Measurements from ENCODE around the gene CC2D2A. TPM values are rescaled to one million over a fixed set of nuclear protein-coding genes. Genes with fewer than 3 reads are reported as not detected.

Gene CC2D2A
- total RNA-seq, 1 experiment from 2014 or later, result 13.0 TPM

GRCh38 chr4:15489551-15489950 is 19.9 kb downstream of the CC2D2A start:
- Histone ChIP-seq H3K9me2 (ENCODE audit: insufficient read depth) (no peaks in the 10 kb centered on the region), H3K79me2 (ENCODE audit: insufficient read depth, low read length) (no peaks in the 10 kb centered on the region), H3K9ac (ENCODE audit: low read length) (no peak overlapping the region), H2AFZ (ENCODE audit: low read depth, low read length, poor library complexity, severe bottlenecking) (no peak overlapping the region), H3K4me3 (replicated peaks in 1 of 2; ENCODE audit: low read depth in 1 of 2, low read length in 2 of 2) (no peak overlapping the region), H3K27me3 (ENCODE audit: insufficient read depth, low read length) (no peaks in the 10 kb centered on the region), H4K20me1 (ENCODE audit: insufficient read depth) (no peaks in the 10 kb centered on the region), H3K27ac (ENCODE audit: low read depth, low read length) (no peak overlapping the region), H3K4me1 (ENCODE audit: control insufficient read depth in 1 of 2, insufficient read depth in 2 of 2, low read length in 2 of 2) (no peaks in the 10 kb centered on the region), H3K36me3 (ENCODE audit: control insufficient read depth in 1 of 2, insufficient read depth in 2 of 2, low read length in 2 of 2) (0 out of 4 replicates have a peak, but pooled peaks cover 0 to 3% of the 10 kb centered on the region in 2 experiments), H3K9me3 (ENCODE audit: control insufficient read depth in 1 of 2, insufficient read depth in 1 of 2, low read depth in 1 of 2, low read length in 2 of 2) (no peaks in the 10 kb centered on the region), H3K4me2 (ENCODE audit: low read length) (no peak overlapping the region)
- ChIA-PET RAD21 (ENCODE audit: low non-redundant PET in 1 of 2, low total read pairs in 2 of 2, uncharacterized antibody in 2 of 2, unreplicated experiment in 2 of 2) (no interaction called here), CTCF (no interaction called here), POLR2A (no interaction called here)
- BruUV-seq (replicated peaks), result no TSS peak
- ATAC-seq (no peak), DNase-seq (ENCODE audit: low read depth, low spot score) (no peak)
- intact Hi-C loops (cut with micrococcal nuclease), result no loop called here
- no peak for TF ChIP-seq CTCF (IDR thresholded peaks at IDR 0.05 in 2 of 3, conservative IDR thresholded peaks at IDR 0.05 in 1 of 3; ENCODE audit: borderline replicate concordance in 1 of 3, insufficient read depth in 1 of 3, low read depth in 2 of 3, low read length in 2 of 3)
- no peak for TF ChIP-seq EGR1 (IDR thresholded peaks at IDR 0.05; ENCODE audit: low read depth)
- no peak for TF ChIP-seq POLR2AphosphoS5 (IDR thresholded peaks at IDR 0.05; ENCODE audit: low read depth, low read length)
- TF ChIP-seq RAD21 (IDR thresholded peaks at IDR 0.05; ENCODE audit: low read depth), result no peak
- TF ChIP-seq POLR2A (IDR thresholded peaks at IDR 0.05; ENCODE audit: borderline replicate concordance, extremely low read depth, insufficient read depth, insufficient read length), result no peak
- no peak for TF ChIP-seq ELF1 (IDR thresholded peaks at IDR 0.05; ENCODE audit: borderline replicate concordance, low read depth)
- no peak for TF ChIP-seq EZH2 (IDR thresholded peaks at IDR 0.05)
- TF ChIP-seq SIN3A (IDR thresholded peaks at IDR 0.05; ENCODE audit: low read depth), result no peak
- no peak for TF ChIP-seq FOSL1 (IDR thresholded peaks at IDR 0.05; ENCODE audit: low read depth)
- no peak for TF ChIP-seq JUND (IDR thresholded peaks at IDR 0.05)
- no peak for TF ChIP-seq SP1 (IDR thresholded peaks at IDR 0.05; ENCODE audit: low read depth)
- no peak for TF ChIP-seq CEBPB (IDR thresholded peaks at IDR 0.05; ENCODE audit: low read depth)
- TF ChIP-seq ZNF274 (IDR thresholded peaks at IDR 0.05; ENCODE audit: low read depth, low read length), result no peak
- no peak for TF ChIP-seq REST (IDR thresholded peaks at IDR 0.05; ENCODE audit: low read depth)
- TF ChIP-seq CBX3 (IDR thresholded peaks at IDR 0.05; ENCODE audit: low read depth), result no peak
